Activated B cell treated with CpG ODN at 0.5 μM for 24 hours (primary cell): ENCODE data around the gene CTDSP2. TPM values are rescaled to one million over a fixed set of nuclear protein-coding genes. Genes with fewer than 3 reads are reported as not detected.

Source experiments
- ATAC-seq: fragments of 200-7000 bp; cut with Tn5 transposase; one replicate; pipeline ENCODE4 v1.10.0; 2021; ENCODE audit warnings: low read depth, mild to moderate bottlenecking, moderate library complexity
- CTCF ChIA-PET: fragments of 350-600 bp; sonication (Branson Sonifier 250); formaldehyde crosslinking; loops from one replicate; lab custom pipeline; 2021; ENCODE audit warnings: antibody characterized with exemption; lab: Charles Lee
- POLR2A ChIA-PET: fragments of 350-600 bp; sonication (Branson Sonifier 250); formaldehyde crosslinking; loops from one replicate; lab custom pipeline; 2021; ENCODE audit warnings: antibody characterized with exemption; lab: Charles Lee
- DNase-seq: peaks from one replicate; pipeline ENCODE4 v3.0.0; 2022
- H3K27ac Mint-ChIP-seq: one replicate; pipeline ENCODE4 v1.8.0; 2020; ENCODE audit warnings: mixed read lengths
- H3K27me3 Mint-ChIP-seq: one replicate; pipeline ENCODE4 v1.8.0; 2021; ENCODE audit warnings: mixed read lengths
- H3K36me3 Mint-ChIP-seq: one replicate; pipeline ENCODE4 v1.8.0; 2021; ENCODE audit warnings: low read depth, mixed read lengths
- H3K4me1 Mint-ChIP-seq: one replicate; pipeline ENCODE4 v1.8.0; 2021; ENCODE audit warnings: mixed read lengths
- H3K4me3 Mint-ChIP-seq: one replicate; pipeline ENCODE4 v1.8.0; 2020; ENCODE audit warnings: mild to moderate bottlenecking, mixed read lengths
- H3K9me3 Mint-ChIP-seq: one replicate; pipeline ENCODE4 v1.8.0; 2020; ENCODE audit warnings: mixed read lengths
- CTCF ChIP-seq: fragments of 200-600 bp; IDR thresholded peaks from one replicate; pipeline ENCODE4 v1.8.0; 2022; ENCODE audit warnings: antibody characterized with exemption, mild to moderate bottlenecking
- intact Hi-C: fragments of 100-400 bp; cut with micrococcal nuclease; formaldehyde crosslinking; loops from one replicate; pipeline ENCODE4 v1.15.1; 2024
- total RNA-seq: library from RNA; stranded (reverse); gene quantifications from 2 replicates; pipeline ENCODE4 v1.2.3, GENCODE V29; 2022

The CTDSP2 gene
- total RNA-seq, 1 donor from 2014 or later: 81.5 TPM

DNA sequence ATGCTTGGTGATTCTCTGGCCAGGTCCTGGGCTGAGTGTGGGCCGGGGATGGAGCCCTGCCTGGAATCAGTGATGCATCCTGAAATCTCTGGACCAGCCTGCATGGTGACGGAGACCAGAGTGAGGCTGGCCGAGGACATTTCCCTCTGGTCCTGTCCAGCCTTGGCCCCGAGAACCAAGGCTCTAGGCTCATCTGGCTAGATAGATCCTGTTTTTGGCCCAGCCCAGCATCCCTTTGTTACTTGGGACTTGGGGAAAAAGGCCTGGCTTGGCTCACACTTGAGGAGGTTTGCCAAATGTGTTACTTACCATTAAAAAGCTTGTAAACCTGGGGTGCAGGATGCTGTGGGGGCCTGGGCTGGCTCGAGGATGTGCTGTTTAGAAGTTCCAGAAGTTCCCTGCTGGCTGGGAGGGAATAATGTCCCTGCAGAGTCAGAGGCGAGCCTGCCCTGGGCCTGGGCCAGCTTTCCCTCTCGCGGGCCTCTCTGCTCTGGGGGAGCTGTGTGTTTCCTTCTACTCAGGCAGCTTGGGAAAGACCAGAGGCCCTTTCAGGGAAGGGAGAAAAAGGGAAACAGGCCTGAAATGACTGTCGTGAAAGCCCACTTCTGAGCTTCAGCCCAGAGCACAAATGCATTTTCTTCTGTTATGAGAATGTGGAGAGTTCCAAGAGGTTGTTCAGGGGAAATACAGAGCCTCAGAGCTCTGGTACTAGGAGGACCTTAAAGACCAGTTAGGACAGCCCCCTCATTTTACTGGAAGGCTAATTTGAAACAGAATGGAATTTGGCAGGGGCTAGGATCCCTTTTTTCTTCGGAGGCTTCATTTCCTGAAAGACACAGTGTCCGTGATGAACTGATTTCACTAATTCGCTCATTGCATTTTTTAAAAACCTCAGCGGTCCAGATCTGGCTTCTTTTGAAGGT, 47.2 kb upstream of the CTDSP2 start:
- no peaks in the 10 kb centered on the region for H3K36me3 Mint-ChIP-seq
- no peak overlapping the region for H3K27ac Mint-ChIP-seq
- TF ChIP-seq CTCF: no peak
- H3K27me3 Mint-ChIP-seq: no peaks in the 10 kb centered on the region
- ChIA-PET CTCF (interaction anchor here (1.7 to 4.7 kb wide), 2 partner anchors 11 to 61 kb away, joined by 4 to 32 read pairs; no protein-coding TSS in a partner anchor), POLR2A (interaction anchor here (0.5 to 7.3 kb wide), 3 partner anchors 49 to 388 kb away, joined by 3 to 122 read pairs (median 91); partner anchors contain the start of gene CTDSP2)
- peak overlapping the region; percentile 52 for H3K4me3 Mint-ChIP-seq
- intact Hi-C loops: no loop called here
- H3K4me1 Mint-ChIP-seq: peaks cover 56% of the 10 kb centered on the region
- no peak for DNase-seq
- H3K9me3 Mint-ChIP-seq: no peaks in the 10 kb centered on the region
- ATAC-seq: no peak

DNA sequence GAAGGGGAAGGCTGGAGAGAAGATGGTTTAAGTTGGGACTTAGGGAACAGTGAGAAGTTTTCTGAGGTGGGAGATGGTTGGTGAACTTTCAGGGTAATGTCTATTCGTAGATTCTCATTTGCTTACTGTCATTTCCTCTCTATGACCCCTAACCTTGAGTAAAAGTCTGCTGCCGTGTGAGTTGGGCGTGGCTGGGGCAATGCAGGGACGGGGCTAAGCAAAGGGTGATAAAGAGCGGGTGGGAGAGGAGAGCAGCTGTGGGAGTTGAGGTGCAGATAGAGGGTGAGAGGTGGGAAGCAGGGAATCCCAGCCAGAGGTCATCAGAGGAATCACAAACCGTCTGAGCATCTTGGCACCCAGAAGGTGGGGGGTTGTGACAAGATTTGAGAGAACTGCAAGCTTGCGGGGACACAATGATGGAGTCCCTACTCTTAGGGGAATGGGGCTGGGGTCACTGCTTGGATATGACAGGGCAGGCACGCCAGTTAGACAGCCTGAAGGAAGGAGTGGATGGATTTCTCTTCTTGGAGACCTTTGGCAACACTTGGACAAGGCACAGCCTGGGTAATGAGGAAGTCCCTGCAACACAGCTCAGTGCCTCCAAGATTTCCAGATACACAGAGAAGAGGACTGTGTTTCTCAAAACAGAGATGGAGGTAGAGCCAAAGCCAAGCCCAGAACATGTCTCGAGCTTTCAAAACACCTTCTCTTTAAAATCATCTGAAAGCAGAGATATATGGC, 45.9 kb upstream of the CTDSP2 start:
- Mint-ChIP-seq H3K27ac (no peak overlapping the region), H3K4me3 (no peak overlapping the region), H3K4me1 (peaks cover 43% of the 10 kb centered on the region), H3K27me3 (no peaks in the 10 kb centered on the region), H3K36me3 (no peaks in the 10 kb centered on the region), H3K9me3 (no peaks in the 10 kb centered on the region)
- DNase-seq (no peak), ATAC-seq (no peak)
- ChIA-PET CTCF (interaction anchor here (1.7 kb wide), 1 partner anchor 60 kb away, joined by 4 read pairs; no protein-coding TSS in a partner anchor), POLR2A (interaction anchor here (0.6 kb wide), 1 partner anchor 45 kb away, joined by 7 read pairs; no protein-coding TSS in a partner anchor)
- no peak for TF ChIP-seq CTCF
- intact Hi-C loops: no loop called here

- no peaks in the 10 kb centered on the region for H3K27me3 Mint-ChIP-seq
- intact Hi-C loops: no loop called here
- ChIA-PET CTCF (interaction anchor here (0.9 kb wide), 1 partner anchor 25 kb away, joined by 3 read pairs; no protein-coding TSS in a partner anchor), POLR2A (no interaction called here)
- TF ChIP-seq CTCF: no peak
- H3K4me1 Mint-ChIP-seq: peaks cover 36% of the 10 kb centered on the region
- no peak overlapping the region for H3K27ac Mint-ChIP-seq
- no peaks in the 10 kb centered on the region for H3K36me3 Mint-ChIP-seq
- no peaks in the 10 kb centered on the region for H3K9me3 Mint-ChIP-seq
- DNase-seq (no peak), ATAC-seq (no peak)
- H3K4me3 Mint-ChIP-seq: no peak overlapping the region
Measured at GRCh38 chr12:57891542-57892228, 45.2 kb upstream of the CTDSP2 start.

GRCh38 chr12:57890191-57891115, 43.9 kb upstream of the CTDSP2 start:
- no peak for TF ChIP-seq CTCF
- ChIA-PET CTCF (interaction anchor here (0.9 kb wide), 1 partner anchor 24 kb away, joined by 3 read pairs; no protein-coding TSS in a partner anchor), POLR2A (no interaction called here)
- no peak for ATAC-seq
- H3K9me3 Mint-ChIP-seq: no peaks in the 10 kb centered on the region
- DNase-seq: no peak
- H3K27me3 Mint-ChIP-seq: no peaks in the 10 kb centered on the region
- intact Hi-C loops: no loop called here
- H3K4me3 Mint-ChIP-seq: no peak overlapping the region
- H3K36me3 Mint-ChIP-seq: no peaks in the 10 kb centered on the region
- no peak overlapping the region for H3K27ac Mint-ChIP-seq
- H3K4me1 Mint-ChIP-seq: peaks cover 27% of the 10 kb centered on the region
